GM13976 (cell line): ENCODE data around the gene NETO1.

Source experiments
- DNase-seq: peaks from one replicate; pipeline ENCODE4 v3.0.0; 2012; ENCODE audit warnings: low spot score
- CTCF ChIP-seq: IDR thresholded peaks from 2 replicates; pipeline ENCODE4 v1.5.1; 2012; ENCODE audit warnings: borderline replicate concordance, mild to moderate bottlenecking; ENCODE audit not compliant: insufficient read depth; ENCODE audit errors: extremely low read depth, missing control alignments, control extremely low read depth
- in situ Hi-C: fragments of 300-500 bp; cut with MboI; formaldehyde crosslinking; loops from one replicate; pipeline ENCODE4 v1.12.0; 2022; ENCODE audit warnings: low sequenced_read_pairs, mixed read lengths, inconsistent platforms; ENCODE audit not compliant: unreplicated experiment

Gene NETO1

GRCh38 chr18:72692595-72692994, 175.2 kb downstream of the NETO1 start:
- no peak for DNase-seq
- in situ Hi-C loops: no loop called here
- TF ChIP-seq CTCF: no peak
